GM21381 (cell line): ENCODE results near the gene STK24.

Source experiments
- ATAC-seq: cut with Tn5 transposase; IDR thresholded peaks from one replicate; pipeline ENCODE4 v1.9.1; 2021; ENCODE audit warnings: mild to moderate bottlenecking, moderate library complexity; ENCODE audit not compliant: unreplicated experiment

The STK24 gene

DNA sequence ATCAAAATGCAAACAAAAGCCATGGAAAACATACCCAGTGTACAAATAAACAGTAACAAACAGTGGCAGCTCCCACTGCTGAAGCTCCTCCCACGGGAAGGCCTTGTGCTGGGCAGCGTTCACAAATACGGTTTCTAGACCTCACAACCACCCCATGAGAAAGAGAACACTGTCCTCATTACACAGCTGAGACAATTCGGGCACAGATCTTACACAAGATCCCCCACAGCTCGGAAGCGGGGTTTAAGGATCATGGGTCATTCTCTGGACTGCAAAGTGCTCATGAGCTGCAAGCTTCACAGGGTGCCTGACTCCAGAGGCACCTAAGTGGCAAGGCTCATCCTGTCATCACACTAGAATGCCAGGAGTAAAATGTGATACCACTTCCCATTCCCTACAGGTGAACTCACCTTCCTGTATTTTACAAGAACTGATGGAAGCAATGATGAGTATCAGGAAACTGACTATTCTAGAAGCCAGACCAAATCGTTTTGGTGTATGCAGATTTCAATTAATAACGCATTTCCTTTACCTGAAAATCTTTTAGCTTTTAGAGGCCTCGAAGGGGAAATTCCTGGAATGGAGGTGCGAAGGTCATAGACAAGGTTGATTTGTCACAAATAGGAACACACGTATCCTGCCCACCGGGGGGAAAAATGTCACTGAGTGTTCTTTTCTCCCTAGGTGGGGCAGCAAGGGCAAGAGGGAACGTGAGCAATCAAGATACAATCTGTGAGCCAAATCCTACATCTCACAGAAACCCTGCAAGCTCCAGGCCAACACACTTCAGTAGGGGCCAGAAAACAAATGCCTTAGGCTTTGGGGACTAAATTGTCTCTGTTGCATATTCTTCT lies 41.2 kb downstream of the STK24 start:
- no peak for ATAC-seq

DNA sequence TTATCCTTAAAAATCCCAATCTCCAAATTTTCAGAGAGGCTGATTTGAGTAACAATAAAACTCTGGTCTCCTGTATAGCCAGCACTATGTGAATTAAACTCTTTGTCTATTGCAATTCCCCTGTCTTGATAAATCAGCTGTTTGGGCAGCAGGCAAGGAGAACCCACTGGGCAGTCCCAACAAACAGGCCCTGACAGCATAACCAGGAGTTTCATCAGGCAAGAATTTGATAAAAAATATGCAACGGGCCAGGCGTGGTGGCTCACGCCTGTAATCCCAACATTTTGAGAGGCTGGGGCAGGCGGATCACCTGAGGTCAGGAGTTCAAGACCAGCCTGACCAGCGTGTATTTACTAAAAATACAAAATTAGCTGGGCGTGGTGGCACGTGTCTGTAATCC lies 42.1 kb downstream of the STK24 start:
- no peak for ATAC-seq

DNA sequence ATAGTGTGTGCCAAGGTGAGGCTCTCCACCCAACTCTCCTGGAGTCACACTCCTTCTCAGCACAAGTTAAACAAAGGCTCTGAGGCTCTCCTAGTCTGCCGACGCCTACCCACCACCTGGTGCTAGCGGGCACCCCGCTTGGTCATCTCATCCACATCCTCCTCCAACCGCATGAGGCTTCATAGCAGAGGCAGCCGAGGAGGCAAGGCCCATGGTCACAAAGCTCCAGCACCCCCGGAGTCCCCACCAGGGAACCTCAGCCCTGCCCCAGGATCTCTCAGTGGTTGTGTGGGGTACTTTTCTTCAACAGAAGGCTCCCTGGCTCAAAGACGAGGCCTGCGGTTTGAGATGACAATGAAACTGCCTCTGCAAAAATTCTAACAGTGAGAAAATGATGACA lies 43.0 kb downstream of the STK24 start:
- no peak for ATAC-seq

DNA sequence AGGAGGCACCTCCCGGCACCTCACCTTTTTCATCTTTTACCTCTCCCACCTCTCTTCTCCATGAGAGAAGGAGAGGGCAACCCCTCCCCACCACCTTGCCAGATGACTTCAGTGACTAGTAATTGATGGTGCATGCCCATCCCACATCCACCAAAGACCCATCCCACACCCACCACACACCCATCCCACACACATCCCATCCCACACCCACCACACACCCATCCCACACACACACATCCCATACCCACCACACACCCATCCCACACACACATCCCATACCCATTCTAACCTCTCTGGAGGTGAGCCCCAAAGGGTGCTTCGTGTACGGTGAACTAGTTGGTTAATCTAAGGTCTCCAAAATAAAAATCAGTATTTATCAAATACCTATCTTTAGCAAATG lies 44.7 kb downstream of the STK24 start:
- ATAC-seq, result no peak

DNA sequence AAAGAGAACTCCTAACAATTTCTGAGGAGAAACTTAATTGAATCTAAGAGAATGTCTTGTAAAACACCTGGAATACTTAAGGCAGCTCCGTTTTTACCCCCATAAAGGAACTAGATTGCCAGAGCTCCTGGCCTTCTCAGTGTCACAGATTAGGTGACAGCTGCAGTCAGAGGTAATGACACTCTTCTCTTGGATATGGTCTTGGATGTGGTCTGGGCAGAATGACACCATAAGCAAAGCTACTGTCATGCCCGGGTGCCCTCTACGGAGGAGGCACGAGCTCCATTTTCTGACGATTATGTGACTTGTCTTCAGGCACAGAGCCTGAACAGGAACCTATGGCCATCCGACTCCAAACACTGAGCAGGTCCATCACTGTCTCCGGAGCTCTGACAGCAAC lies 46.7 kb downstream of the STK24 start:
- no peak for ATAC-seq

DNA sequence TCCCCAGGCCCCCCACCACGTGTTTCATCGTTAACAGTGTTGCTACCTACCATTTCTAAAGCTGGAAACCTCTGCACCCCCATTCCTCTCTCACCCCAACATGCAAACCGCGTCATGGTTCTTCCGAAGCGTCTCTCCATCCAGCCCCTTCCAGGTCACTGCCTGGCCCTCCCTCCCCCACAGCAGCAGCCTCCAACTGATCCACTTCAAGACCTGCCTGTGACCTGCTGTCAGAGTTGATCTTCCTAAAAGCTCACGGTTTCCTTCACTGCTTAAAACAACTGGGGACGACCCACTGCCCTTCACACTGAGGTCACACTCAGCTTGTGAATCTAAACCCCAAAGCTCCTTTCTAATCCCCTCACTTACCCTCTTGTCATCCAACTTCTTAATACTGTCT lies 47.7 kb downstream of the STK24 start:
- no peak for ATAC-seq

DNA sequence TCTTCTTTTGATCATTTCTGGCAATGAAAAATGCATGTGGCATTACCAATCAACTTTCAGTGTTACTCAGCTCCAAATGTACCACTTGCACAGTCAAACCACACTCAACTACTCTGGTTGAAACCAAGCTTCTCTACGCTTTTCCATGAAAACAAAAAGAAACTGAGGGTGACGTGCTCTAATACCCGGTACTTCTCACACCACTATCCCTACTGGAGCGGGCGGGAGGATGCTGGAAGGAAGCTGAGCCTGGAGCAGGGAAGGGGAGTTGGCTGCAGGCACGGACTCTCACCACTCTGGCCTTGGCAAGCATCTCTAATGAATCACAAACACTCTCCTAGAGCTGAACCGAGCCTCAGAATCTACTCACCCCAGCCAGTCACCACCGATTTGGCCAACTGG lies 48.2 kb downstream of the STK24 start:
- ATAC-seq, result no peak

DNA sequence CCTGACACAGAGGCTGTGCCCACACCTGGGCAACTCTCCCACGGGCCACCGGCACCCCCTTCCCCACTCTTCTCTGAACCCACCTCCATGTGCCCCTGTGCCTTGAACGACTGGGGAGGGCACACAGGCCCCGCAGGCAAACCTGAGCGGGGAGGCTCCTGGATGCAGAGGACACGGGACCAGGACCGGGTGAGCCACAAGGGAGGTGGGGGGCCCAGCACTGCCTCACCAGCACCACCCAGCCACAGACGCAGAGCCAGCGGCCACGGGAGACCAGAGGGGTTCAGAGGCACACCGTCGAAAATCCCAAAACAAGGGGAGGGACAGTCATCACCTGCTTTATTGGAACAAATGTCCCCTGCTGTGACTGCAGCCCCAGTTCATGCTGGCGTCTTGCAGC lies 49.4 kb downstream of the STK24 start:
- ATAC-seq, result no peak

DNA sequence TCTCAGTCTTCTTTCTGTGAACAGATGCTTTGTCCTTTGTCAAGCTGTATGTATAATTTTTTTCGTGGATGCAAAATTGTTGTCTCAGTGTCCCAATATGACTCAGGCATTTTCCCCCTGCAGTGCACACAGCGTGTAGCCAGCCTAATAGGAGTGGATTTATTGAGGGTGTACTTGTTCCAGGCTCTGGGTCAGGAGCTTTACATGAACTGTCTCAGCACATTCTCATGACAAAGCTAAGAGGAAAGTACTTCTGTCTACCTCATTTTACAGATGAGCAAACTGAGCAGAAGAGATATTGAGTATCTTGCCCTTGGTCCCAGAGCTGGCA lies 50.8 kb downstream of the STK24 start:
- no peak for ATAC-seq

DNA sequence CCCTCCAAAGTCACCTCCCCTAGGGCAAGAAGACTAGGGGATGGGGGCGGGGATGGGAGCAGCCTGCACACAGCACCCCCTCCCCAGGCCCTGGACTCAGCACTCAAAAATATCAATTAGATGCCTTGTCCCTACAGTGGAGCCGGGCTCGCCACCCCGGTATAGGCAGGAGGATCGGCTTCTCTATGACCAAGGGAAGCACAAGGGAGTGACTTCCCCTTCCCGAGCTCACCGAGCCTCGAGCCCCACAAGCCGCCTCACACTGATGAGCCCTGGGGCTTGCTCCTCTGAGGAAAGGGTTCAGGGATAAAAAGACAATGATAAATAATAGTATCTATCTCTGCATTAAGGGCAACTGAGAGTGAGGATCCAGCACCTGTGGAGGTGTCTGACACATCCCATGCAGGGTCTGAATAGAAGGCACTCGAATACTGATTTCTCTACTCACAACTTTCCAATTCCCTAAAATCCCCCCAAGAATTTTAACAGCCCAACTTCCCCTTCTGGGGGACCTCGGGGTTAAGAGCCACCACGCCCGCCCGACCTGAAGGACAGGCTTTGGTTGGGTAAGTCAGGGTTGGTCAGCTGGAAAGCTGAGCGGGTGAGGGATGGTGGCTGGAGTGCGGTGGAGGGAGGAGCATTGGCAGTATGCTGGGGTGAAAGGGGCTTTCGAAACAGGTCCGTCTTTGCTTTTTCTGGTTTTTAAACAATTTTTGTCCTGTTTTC lies 51.3 kb downstream of the STK24 start:
- no peak for ATAC-seq

DNA sequence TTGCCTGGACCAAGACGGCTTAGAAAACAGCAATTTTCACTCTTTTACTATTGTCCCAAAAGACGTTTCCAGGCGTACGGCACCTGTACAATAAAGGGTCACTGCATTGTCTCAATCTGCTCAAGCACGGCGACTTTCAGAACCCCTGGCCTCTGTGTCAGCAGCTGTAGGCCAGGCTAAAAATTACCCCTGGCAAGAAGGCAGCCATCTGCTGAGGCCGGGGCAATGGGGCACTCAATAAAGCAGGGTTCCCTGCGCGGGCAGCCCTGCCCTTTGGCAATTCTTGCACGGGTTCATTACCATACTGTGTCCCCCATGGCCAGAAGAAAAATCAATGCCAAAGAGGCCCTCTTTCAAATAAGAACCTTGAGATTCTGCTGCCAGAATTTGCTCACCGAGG lies 52.1 kb downstream of the STK24 start:
- ATAC-seq, result no peak

DNA sequence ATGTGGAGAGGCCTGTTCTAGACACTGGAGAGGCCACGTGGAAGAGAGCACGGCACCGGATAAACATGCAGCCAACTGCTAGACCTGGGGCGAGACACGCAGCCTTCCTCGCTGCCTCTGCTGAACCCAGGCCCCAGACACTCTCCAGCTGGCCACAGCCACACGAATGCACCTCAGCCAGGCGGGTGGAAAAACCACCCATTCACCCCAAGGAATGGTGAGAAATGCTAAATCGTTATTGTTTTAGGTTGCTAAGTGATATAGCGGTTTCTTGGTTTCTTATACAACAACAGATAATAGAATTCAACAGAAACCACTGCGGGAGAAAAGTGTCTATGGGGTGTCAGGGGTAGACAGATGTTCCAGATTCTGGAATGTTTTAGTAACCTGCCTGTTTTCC lies 52.5 kb downstream of the STK24 start:
- ATAC-seq, result no peak

DNA sequence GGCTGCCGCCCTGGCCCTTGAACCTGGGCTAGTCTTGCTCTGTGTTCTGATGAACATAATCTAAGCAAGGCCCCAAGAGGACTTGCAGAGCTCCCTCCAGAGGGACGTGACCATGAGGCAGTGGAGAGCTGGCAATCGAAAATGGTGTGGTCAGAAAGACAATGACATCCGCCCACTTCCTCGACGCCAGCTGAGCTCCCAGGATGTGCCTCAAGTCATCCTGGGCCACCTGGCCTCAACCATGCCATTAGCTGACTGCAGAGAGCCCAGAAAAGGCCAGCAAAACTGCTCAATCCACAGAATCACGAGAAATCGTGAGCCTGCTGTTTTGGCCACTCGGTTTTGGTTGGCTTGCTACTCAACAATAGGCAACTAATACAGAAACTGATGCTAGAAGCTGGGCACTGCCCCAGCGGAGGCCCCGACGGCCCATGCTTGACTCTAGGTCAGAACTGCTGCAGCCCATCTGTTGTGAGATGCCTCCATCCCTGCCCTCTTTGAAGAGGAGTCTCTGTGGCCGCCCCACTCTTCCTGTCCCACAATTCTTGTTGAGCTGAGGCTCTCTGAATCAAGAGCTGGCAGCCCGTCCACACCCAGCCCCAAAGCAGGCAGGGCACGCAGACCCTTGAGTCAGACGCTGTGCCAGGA lies 53.3 kb downstream of the STK24 start:
- ATAC-seq, result peak; percentile 63

DNA sequence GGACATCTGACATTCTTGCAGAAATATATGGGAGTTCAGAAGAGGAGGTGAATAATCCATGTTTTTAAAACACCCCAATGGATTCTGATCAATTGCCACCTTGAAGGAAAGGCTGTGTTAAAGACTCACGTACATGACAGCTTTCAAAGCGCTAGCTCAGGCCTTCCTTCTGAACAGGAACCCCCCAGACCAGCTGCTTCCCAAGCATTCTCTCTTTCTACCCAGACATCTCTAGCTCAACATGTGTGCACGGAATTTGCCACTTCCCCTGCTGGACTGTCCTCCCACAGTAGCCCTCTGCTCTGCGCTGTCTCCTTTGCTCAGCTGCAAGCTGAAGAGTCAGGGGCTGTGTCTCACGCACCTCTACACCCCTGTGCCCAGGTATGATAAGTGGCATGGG lies 54.5 kb downstream of the STK24 start:
- no peak for ATAC-seq

DNA sequence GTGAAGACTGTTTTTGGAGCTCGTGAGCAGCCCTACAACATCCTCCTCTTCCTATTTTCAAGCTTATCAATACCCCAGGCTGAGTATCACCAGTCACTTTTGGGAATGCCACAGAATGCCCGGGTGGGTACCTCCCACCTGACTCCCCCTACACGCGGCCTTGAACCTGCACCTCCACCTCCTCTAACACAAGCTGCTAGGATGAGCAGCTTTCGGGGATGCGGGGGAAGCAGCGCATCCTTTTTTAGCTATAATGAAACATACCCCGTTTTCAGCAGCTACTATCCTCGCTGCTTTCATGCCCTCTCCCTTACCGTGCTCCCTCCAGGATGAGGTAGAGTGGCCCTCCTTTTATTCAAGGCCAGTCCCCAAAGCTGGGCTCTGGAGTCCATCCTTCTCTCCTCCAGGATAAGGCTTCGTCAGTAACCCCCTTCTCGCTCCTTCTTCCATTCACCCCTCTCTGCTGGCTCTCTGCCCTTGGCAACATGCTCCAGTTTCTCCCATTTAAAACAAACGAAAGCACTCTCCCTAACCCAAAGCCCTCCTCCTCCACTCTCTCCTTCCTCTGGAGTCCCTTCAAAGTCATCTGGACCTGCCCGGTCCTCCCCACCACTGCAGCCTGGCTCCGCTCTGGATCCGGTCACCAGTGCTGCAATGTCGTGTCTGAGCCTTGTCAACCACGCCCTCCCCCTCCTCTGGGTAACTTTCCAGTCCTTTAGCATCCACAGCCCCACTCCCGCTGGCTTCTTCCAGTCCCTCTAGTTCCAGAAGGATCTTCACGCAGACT lies 55.3 kb downstream of the STK24 start:
- ATAC-seq, result no peak

DNA sequence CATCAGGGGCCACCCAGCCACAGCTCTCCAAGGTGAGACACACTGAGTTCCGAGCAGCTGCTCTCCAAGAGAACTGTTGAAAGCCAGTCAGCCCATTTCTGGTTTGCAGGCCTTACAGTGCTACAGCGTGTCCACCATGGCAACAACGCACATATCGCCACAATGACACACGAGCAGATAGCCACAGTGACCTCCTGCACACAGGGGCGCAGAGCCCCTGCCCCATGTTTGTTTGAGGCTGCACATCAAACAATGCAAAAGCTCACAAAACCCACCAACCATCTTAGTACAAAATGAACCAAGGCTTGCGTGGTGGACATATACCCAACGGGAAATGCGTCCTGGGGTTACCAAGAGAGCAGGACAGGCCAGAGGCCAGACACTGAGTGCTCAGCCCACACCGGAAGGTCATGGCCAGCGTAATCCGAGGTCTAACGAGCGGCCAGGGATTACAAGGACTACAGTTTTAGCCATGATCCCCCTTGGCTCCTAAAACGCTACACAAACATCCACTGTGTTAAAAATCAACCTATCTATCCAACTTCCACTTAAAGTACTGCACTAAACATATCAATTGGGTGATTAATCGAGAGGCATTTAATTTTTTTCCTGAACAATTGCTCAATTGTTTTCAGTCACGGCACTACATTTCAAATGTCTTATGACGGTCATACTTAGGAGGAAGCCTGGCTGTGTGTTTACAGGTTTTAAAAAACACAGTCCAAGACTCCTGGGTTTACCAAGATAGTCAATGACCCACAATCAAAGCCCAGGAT lies 56.0 kb downstream of the STK24 start:
- no peak for ATAC-seq

DNA sequence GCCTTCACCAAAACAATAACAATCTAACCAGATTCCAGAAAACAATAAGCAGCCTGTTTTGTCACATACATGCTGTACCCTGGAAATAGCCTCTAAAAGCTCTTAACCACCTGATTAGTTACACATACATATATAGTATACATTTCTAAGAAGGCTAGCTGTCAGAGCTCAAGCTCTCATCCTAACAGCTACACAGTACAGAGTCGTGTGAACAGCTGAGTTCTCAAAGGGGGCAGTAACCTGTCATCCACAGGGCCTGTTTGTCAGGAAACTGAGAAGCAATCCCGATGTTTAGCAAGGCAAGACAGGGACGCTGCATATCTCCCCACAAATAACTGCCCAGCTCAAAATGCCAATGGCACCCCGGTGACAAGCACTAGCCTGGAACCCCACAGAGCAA lies 56.9 kb downstream of the STK24 start:
- no peak for ATAC-seq

DNA sequence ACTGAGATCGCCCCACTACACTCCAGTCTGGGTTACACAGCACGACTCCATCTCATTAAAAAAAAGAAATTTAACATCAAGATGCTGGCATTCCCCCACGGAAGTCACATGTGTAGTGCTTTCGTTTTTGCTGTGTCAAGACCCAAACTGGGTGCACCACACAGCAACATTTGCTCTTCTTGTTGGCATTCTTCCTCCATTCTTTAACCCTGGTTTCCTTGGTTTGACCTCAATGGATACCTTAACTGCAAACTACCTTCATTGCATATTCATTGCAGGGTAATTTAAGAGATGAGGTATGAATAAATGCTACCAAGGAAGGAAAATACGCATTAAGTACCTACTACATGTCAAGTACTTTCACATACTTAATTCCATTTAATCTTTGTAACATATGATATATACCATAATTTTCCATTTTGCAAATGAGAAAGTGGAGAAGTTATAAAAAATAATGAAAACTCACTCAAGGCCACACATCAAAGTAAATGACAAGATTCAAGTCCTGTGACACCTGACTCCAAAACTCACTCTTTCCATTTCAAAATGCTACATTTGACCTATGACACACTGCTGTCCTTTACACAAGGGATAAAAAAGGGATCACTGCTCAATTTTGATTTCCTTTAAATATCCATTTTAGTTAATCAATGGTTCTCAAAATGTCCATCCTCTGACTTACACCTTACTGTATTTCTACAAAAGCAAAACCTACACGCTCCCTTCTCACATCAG lies 59.2 kb downstream of the STK24 start:
- ATAC-seq, result no peak

DNA sequence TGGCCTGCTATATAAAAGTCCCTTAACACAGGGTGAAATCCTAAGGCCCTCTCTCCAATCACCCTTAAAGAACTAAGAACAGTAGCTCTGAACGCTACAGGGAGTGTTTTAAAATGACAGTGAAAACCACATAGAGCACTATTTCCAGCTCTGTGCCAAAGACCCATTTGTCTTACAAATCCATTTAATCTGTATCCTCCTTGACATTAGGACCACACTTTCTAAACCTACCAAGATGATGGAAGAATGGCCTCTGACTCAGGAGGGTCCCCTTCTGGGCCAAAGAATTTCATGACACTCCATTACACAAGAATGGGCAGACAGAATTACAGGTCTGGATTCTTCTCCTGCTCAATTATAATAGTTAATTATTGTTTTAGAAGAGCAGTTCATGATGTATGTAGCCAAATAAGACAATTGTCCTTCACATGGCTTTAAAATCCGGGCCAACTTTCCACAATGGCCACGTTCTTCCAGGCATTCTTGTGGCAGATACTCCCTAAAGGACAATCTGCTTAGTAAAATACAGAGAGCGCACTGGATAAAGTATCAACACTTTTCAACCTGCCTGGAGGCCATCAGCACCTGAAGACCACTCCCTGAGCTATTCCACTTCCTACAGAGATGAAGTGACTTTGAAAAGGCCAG lies 61.0 kb downstream of the STK24 start:
- ATAC-seq, result no peak
